SK-MEL-5 (cell line): Measurements from ENCODE around the gene PTGES. TPM values are rescaled to one million over a fixed set of nuclear protein-coding genes. Genes with fewer than 3 reads are reported as not detected.

Source experiments
- total RNA-seq: library from RNA; depleted of rRNA; stranded (reverse); fragments of >200 nt; shearing (Covaris generic); gene quantifications from 2 replicates; pipeline ENCODE4 v1.2.3, GENCODE V29; 2014; rRNA removed

PTGES gene
- total RNA-seq, 1 experiment from 2014 or later, result 4.8 TPM

Other genes with a start within 250 kb of the PTGES start
- gene C9orf50, start 131.9 kb downstream of the PTGES start, total RNA-seq, result not detected in 2 replicates
- 35.7 and 41.0 TPM in 2 replicates for gene NTMT1, start 126.9 kb downstream of the PTGES start, total RNA-seq
- gene ASB6, start 110.9 kb downstream of the PTGES start, total RNA-seq, result 14.2 and 17.3 TPM in 2 replicates
- gene PRRX2, start 87.4 kb downstream of the PTGES start, total RNA-seq, result 0.29 and 0.40 TPM in 2 replicates
- 26.5 and 33.2 TPM in 2 replicates for gene TOR1B, start 50.1 kb upstream of the PTGES start, total RNA-seq
- 23.7 and 24.7 TPM in 2 replicates for gene TOR1A, start 71.1 kb upstream of the PTGES start, total RNA-seq
- gene C9orf78, start 82.2 kb upstream of the PTGES start, total RNA-seq, result 70.8 and 77.7 TPM in 2 replicates
- gene USP20, start 82.4 kb upstream of the PTGES start, total RNA-seq, result 3.7 and 4.9 TPM in 2 replicates